Stimulated activated CD4-positive, alpha-beta T cell treated with anti-CD3 and anti-CD28 coated beads, Interleukin-4, amount 100 ng/mL, for 4 hours (primary cell): ENCODE results near the gene NUDT1.
A peak's percentile ranks its signal among the peaks of the same experiment; 100 is the strongest.

Source experiments
- DNase-seq, 2 experiments: peaks; one replicate each; pipeline ENCODE4 v3.0.0-alpha.2; 2020

NUDT1 gene

GRCh38 chr7:2224934-2225333 is 17.1 kb upstream of the NUDT1 start:
- no peak for DNase-seq

GRCh38 chr7:2225336-2225735 is 16.7 kb upstream of the NUDT1 start:
- DNase-seq = no peak

GRCh38 chr7:2225830-2226229 is 16.2 kb upstream of the NUDT1 start:
- DNase-seq = no peak

GRCh38 chr7:2227699-2228098 is 14.3 kb upstream of the NUDT1 start:
- no peak for DNase-seq

GRCh38 chr7:2228921-2229320 is 13.1 kb upstream of the NUDT1 start:
- no peak for DNase-seq

GRCh38 chr7:2229467-2229866 is 12.6 kb upstream of the NUDT1 start:
- no peak for DNase-seq

GRCh38 chr7:2230226-2230625 is 11.8 kb upstream of the NUDT1 start:
- DNase-seq = no peak

- no peak for DNase-seq
Observed at GRCh38 chr7:2230882-2231281, 11.1 kb upstream of the NUDT1 start.

GRCh38 chr7:2231992-2232765 is 9.8 kb upstream of the NUDT1 start:
- DNase-seq = peak in 1 of 2 experiments; percentile 6

GRCh38 chr7:2232766-2233520 is 9.1 kb upstream of the NUDT1 start, which contains the start of gene MAD1L1:
TSS of gene MAD1L1 (minus strand) at chr7:2232945. CDS start at chr7:2230133, 2,812 bp downstream.
- peak; percentile 84 to 85 for DNase-seq

- DNase-seq = no peak
Observed at GRCh38 chr7:2233926-2234325, 8.1 kb upstream of the NUDT1 start.

- DNase-seq = no peak
Observed at GRCh38 chr7:2237109-2237602, 4.9 kb upstream of the NUDT1 start.

- DNase-seq = no peak
Observed at GRCh38 chr7:2239242-2239641, 2.8 kb upstream of the NUDT1 start.

- no peak for DNase-seq
Observed at GRCh38 chr7:2242541-2243429, 759 bp downstream of the NUDT1 start.

GRCh38 chr7:2243458-2243857 is 1.4 kb downstream of the NUDT1 start:
- DNase-seq = no peak

GRCh38 chr7:2244404-2244995 is 2.5 kb downstream of the NUDT1 start:
- DNase-seq = no peak

- no peak for DNase-seq
Observed at GRCh38 chr7:2245883-2246675, 4.1 kb downstream of the NUDT1 start.

- DNase-seq = peak in 1 of 2 experiments; percentile 20
Observed at GRCh38 chr7:2247141-2247995, 5.3 kb downstream of the NUDT1 start.

GRCh38 chr7:2248984-2249694 is 7.1 kb downstream of the NUDT1 start:
- DNase-seq = no peak

- no peak for DNase-seq
Observed at GRCh38 chr7:2249744-2250323, 7.8 kb downstream of the NUDT1 start.
